ENCODE measurements around the gene BCL3.
"Not testable (repeated sequence)": the region's sequence is repeated elsewhere in the genome, so short reads cannot be mapped to it uniquely, and the experiment has no call there.

BCL3 gene

DNA sequence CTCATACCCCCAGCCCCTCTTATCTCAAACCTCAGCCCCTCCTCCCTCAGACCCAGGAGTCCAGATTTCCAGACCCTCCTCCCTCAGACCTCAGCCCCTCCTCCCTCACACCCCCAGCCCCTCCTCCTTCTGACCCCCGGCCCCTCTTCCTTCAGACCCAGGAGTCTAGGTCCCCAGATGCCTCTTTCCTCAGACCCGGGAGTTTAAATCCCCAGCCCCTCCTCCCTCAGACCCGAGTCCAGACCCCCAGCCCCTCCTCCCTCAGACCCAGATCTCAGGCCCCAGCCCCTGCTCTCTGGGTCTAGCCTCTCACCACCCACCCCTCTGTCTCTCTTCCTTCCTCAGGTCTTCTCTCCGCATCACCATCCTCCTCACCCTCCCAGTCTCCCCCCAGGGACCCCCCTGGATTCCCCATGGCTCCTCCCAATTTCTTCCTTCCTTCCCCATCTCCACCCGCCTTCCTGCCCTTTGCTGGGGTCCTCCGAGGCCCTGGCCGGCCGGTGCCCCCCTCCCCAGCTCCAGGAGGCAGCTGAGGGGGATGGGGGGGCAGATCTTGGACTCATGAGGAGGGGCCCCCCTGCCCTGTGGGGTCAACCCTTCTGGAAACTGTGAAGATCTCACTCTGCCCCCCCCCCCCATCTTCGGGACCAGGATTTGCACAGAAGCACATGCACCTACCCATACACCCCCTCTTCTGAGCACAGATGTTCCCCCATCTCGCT is 10.7 kb downstream of the BCL3 start:
- no peak for DNase-seq

DNA sequence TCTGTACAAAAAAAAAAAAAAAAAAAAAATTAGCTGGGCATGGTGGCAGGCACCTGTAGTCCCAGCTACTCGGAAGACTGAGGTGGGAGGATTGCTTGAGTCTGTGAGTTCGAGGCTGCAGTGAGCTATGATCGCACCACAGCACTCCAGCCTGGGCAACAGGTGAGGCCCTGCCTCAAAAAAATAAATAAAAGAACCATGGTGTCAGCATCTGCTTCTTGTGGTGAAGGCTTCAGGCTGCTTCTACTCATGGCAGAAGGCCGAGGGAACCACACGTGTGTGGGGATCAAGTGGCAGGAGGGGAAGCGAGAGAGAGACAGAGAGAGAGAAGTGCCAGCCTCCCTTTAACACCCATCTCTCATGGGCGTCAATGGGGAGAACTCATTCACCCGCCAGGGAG is 13.5 kb downstream of the BCL3 start:
- DNase-seq: no peak

- DNase-seq: no peak
Observed at GRCh38 chr19:44765033-44765948, 16.8 kb downstream of the BCL3 start.

GRCh38 chr19:44765949-44766335 is 17.4 kb downstream of the BCL3 start:
- DNase-seq: no peak

GRCh38 chr19:44767295-44768180 is 19.0 kb downstream of the BCL3 start:
- no peak for DNase-seq

DNA sequence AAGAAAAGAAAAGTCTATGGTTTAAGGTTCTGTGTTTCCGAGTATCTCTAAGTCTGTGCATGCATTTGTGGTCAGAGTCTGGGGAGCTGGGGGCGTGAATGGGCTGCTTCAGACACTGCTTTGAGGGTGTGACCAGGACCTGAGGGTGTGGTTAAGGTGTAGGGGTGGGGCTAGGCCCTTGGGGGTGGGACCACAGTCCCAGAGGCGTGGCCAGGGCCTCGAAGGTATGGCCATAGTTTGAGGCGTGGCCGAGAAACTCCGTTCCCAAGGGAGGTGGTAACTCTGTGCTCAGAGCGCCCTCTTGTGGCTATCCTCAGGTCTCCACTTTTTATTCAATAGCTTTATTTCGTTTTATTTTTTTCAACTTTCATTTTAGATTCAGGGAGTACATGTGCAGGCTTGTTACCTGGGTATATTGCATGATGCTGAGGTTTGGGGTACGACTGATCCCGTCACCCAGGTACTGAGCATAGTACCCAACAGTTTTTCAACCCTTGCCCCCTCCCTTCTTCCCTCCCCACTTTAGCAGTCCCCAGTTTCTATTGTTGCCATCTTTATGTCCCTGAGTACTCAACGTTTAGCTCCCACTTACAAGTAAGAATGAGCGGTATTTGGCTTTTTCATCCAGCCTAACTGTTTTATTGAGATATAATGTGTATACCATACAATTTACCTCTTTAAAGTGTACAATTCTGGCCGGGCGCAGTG is 22.2 kb downstream of the BCL3 start:
- peak; percentile 99 for DNase-seq

DNA sequence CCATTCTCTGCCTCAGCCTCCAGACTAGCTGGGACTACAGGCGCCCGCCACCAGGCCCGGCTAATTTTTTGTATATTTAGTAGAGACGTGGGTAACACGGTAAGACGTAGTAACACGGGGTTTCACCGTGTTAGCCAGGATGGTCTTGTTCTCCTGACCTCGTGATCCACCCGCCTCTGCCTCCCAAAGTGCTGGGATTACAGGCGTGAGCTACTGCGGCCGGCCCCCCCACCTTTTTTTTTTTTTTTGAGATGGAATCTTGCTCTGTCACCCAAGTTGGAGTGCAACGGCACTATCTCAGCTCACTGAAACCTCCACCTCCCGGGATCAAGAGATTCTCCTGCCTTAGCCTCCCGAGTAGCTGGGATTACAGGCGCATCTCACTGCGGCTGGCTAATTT is 23.6 kb downstream of the BCL3 start:
- not testable (repeated sequence) for DNase-seq

DNA sequence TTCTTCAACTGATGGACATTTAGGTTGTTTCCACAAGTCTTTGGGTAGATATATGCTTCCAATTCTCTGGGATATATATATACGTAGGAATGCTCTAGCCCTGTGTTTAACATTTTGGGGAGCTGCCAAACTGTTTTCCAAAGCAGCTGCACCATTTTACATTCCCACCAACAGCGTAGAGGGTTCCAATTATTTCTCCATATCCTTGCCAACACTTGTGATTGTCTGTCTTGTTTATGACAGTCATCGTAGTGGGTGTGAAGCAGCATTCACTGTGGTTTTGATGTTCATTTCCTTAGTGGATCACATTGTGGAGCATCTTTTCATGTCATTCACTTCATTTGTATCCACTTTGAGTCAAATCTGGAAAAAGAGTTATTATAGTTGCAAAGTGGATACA is 24.5 kb downstream of the BCL3 start:
- DNase-seq: no peak

GRCh38 chr19:44775676-44776240 is 27.2 kb downstream of the BCL3 start:
- DNase-seq: no peak

GRCh38 chr19:44776402-44777096 is 28.0 kb downstream of the BCL3 start:
- DNase-seq: no peak

GRCh38 chr19:44777715-44778347 is 29.3 kb downstream of the BCL3 start, which contains the start of gene CBLC:
TSS of gene CBLC (plus strand) at chr19:44777890. CDS start at chr19:44777932, 42 bp downstream.
- DNase-seq: no peak

DNA sequence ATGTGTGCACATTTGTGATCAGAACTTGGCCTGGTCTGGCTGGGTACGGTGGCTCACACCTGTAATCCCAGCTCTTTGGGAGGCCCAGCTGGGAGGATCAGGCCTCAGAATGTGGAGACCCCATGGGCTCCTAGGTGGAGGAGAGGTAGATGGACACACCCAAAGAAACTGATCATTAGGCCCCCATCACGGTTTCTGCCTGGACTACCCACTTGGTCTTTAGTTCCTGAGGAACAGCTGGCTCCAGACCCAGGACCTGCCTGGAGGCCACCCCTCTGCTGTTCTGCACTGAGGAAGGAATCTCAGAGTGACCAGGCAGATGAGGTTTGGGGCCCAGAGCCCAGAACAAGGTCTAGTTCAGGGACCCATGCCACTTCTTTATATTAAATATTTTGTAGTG is 30.6 kb downstream of the BCL3 start:
- no peak for DNase-seq

DNA sequence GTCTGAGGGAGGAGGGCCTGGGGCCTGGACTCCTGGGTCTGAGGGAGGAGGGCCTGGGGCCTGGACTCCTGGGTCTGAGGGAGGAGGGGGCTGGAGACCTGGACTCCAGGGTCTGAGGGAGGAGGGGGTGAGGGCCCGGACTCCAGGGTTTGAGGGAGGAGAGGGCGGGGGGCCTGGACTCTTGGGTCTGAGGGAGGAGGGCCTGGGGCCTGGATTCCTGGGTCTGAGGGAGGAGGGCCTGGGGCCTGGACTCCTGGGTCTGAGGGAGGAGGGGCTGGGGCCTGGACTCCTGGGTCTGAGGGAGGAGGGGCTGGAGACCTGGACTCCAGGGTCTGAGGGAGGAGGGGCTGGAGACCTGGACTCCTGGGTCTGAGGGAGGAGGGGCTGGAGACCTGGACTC is 33.2 kb downstream of the BCL3 start:
- DNase-seq: not testable (repeated sequence)

- peak; percentile 15 for DNase-seq
Observed at GRCh38 chr19:44782729-44783128, 34.2 kb downstream of the BCL3 start.

DNA sequence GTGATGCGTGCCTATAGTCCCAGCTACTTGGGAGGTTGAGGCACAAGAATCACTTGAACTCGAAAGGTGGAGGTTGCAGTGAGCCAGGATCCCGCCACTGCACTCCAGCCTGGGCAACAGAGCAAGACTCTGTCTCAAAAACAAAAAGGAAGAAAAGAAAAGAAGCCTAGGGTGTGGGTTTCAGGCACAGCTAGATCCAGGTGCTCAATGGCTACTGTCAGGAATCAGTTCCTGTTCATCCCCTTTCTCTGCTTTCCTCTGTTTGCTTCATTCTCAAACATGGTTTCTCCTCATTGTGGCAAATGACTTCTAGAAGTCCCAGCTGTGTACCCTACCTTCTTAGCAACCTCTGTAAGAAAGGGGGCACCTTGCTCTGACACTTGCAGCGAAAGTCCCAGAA is 35.0 kb downstream of the BCL3 start:
- DNase-seq: no peak

DNA sequence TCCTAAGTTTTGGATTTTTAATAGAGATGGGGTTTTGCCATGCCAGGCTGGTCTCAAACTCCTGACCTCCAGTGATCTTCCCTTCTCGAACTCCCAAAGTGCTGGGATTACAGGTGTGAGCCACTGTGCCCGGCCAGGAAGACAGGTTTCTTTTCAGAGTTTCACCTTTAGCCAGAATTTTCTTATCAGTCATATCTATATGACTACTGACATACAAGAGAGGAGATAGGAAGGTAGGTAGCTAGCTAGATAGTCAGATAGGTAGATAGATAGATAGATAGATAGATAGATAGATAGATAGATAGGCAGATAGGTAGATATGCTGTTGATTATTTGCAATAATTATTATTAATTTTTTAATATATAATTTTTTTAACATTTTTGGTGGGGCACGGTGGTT is 36.8 kb downstream of the BCL3 start:
- DNase-seq: no peak

GRCh38 chr19:44785993-44786392 is 37.5 kb downstream of the BCL3 start:
- no peak for DNase-seq

DNA sequence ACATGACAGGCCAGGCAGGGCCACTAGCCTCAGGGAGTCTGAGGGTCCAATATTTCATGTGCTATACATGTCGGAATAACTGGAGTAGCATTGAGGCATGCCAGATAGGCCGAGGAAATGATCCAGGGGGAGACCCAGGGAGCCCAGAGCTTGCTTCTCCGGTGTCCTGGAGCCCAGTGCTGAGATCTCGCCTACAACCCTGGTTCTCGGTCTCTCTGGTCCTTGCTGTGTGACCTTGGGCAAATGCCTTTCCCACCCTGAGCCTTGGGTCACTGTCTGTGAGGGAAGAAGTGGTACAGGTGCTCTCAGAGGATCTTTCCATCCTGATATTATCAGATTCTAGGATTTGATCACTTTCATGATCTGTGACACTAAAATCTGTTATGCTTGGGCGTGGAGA is 40.5 kb downstream of the BCL3 start:
- DNase-seq: no peak

GRCh38 chr19:44789943-44790483 is 41.5 kb downstream of the BCL3 start:
- DNase-seq: no peak

DNA sequence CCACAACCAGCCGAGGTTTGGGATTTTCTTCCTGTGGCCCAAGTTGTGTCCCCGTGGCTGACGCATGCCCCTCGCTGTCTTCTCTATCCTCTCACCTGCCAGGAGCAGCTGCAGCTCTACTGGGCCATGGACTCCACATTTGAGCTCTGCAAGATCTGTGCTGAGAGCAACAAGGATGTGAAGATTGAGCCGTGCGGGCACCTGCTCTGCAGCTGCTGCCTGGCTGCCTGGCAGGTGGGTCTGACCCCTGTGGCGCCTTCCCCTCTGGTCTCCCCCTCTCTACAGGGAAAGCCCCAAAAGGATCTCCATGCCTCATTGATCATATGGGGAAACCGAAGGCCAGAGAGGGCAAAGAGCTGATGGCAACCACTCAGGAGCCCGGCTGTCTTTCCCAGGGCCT is 43.8 kb downstream of the BCL3 start:
- no peak for DNase-seq

DNA sequence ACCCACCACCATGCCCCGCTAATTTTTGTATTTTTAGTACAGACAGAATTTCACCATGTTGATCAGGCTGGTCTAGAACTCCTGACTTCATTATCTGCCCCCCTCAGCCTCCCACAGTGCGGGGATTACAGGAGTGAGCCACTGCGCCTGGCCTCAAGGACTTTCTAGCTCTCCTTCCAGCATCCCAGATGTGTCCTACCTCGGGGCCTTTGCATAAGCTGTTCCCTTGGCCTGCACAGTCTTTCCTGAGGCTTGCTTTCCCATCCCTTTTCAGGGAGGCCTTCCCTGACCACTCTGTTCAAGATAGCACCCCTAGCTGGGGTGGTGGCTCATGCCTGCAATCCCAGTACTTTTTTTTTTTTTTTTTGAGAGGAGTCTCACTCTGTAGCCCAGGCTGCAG is 46.1 kb downstream of the BCL3 start:
- DNase-seq: no peak
